ENCODE data around the gene BNIPL.

Gene BNIPL

GRCh38 chr1:151059109-151060006, 23.0 kb downstream of the BNIPL start, which contains the start of gene CDC42SE1:
Gene CDC42SE1 (minus strand): TSS chr1:151059622. CDS start chr1:151055730, 3,892 bp downstream.
- peak; percentile 83 to 87 for DNase-seq

GRCh38 chr1:151060007-151060656, 23.7 kb downstream of the BNIPL start, which contains the start of gene MLLT11:
Gene MLLT11 (plus strand): TSS chr1:151060397. CDS start chr1:151067225, 6,828 bp downstream.
- DNase-seq = no peak

GRCh38 chr1:151060657-151061421, 24.5 kb downstream of the BNIPL start:
- no peak for DNase-seq

GRCh38 chr1:151061704-151062103, 25.3 kb downstream of the BNIPL start:
- DNase-seq = no peak

GRCh38 chr1:151062741-151063371, 26.5 kb downstream of the BNIPL start:
- DNase-seq = no peak

GRCh38 chr1:151065089-151065645, 28.8 kb downstream of the BNIPL start:
- no peak for DNase-seq

GRCh38 chr1:151067185-151067584, 30.8 kb downstream of the BNIPL start:
- no peak for DNase-seq

- no peak for DNase-seq
These were observed 32.7 kb downstream of the BNIPL start for GRCh38 chr1:151069103-151069486.

- DNase-seq = peak; percentile 91 to 94
These were observed 34.3 kb downstream of the BNIPL start, which contains the start of gene GABPB2 for GRCh38 chr1:151070474-151071276. Gene GABPB2 (plus strand): TSS chr1:151070761. CDS start chr1:151088190, 17,429 bp downstream.

GRCh38 chr1:151072224-151072623, 35.8 kb downstream of the BNIPL start:
- no peak for DNase-seq

GRCh38 chr1:151085953-151086559, 49.7 kb downstream of the BNIPL start:
- DNase-seq = no peak

Measured in stimulated activated CD4-positive, alpha-beta T cell treated with anti-CD3 and anti-CD28 coated beads, Interleukin-2, amount 100 ng/mL, for 24 hours (primary cell).